Glomerular endothelial cell (primary cell): Measurements from ENCODE around the gene DDX39A. TPM values are rescaled to one million over a fixed set of nuclear protein-coding genes. Genes with fewer than 3 reads are reported as not detected.

Experiments used
- DNase-seq: peaks from one replicate; pipeline ENCODE4 v3.0.0-alpha.2; 2011; ENCODE audit warnings: low read depth, low spot score; ENCODE audit errors: extremely low read depth
- total RNA-seq: library from RNA; depleted of rRNA; stranded (reverse); fragments of >200 nt; gene quantifications from 2 replicates; pipeline ENCODE4 v1.2.3, GENCODE V29; 2015

The DDX39A gene
- total RNA-seq, 1 donor from 2014 or later = 117 TPM

GRCh38 chr19:14434543-14435319, 15.6 kb upstream of the DDX39A start:
- peak; percentile 31 for DNase-seq

GRCh38 chr19:14433554-14434501, 14.7 kb upstream of the DDX39A start:
- no peak for DNase-seq

GRCh38 chr19:14432791-14433553, 13.8 kb upstream of the DDX39A start, which contains the start of gene PKN1:
Gene PKN1 (plus strand): TSS chr19:14433306. CDS start chr19:14433522, 216 bp downstream.
- no peak for DNase-seq

GRCh38 chr19:14430712-14431111, 11.6 kb upstream of the DDX39A start:
- DNase-seq = no peak

GRCh38 chr19:14428882-14429416, 9.8 kb upstream of the DDX39A start:
- no peak for DNase-seq

GRCh38 chr19:14427461-14427860, 8.3 kb upstream of the DDX39A start:
- DNase-seq = no peak

GRCh38 chr19:14425696-14426138, 6.6 kb upstream of the DDX39A start:
- no peak for DNase-seq

- DNase-seq = no peak
These were observed 360 bp downstream of the DDX39A start for GRCh38 chr19:14418856-14419105.

- no peak for DNase-seq
These were observed 2.3 kb downstream of the DDX39A start for GRCh38 chr19:14416817-14417231.

- DNase-seq = no peak
These were observed 4.0 kb downstream of the DDX39A start for GRCh38 chr19:14414926-14415690.

- no peak for DNase-seq
These were observed 5.4 kb downstream of the DDX39A start for GRCh38 chr19:14413693-14414181.

GRCh38 chr19:14412996-14413692, 6.0 kb downstream of the DDX39A start:
- DNase-seq = no peak

GRCh38 chr19:14412324-14412995, 6.7 kb downstream of the DDX39A start:
- DNase-seq = no peak

GRCh38 chr19:14411938-14412245, 7.2 kb downstream of the DDX39A start:
- no peak for DNase-seq

- DNase-seq = no peak
These were observed 7.8 kb downstream of the DDX39A start for GRCh38 chr19:14411161-14411937.

- no peak for DNase-seq
These were observed 8.8 kb downstream of the DDX39A start for GRCh38 chr19:14410091-14411051.
